ENCODE measurements around the gene RNF13. TPM values are rescaled to one million over a fixed set of nuclear protein-coding genes. Genes with fewer than 3 reads are reported as not detected.
"Not testable (repeated sequence)": the region's sequence is repeated elsewhere in the genome, so short reads cannot be mapped to it uniquely, and the experiment has no call there.

Gene RNF13
- total and polyA plus RNA-seq, 2 donors (not counting 1 experiment from before 2014, with no cell fraction given) = 38.0 to 86.5 TPM

GRCh38 chr3:149934524-149934923, 121.5 kb downstream of the RNF13 start:
- peaks cover 10% of the 10 kb centered on the region for H3K4me1 Mint-ChIP-seq
- Histone ChIP-seq H3K9ac (ENCODE audit: low read length) (no peak overlapping the region), H3K4me1 (ENCODE audit: control insufficient read depth in 2 of 2, insufficient read depth in 2 of 2, low read length in 2 of 2) (no peaks in the 10 kb centered on the region), H3K4me3 (ENCODE audit: control extremely low read depth in 1 of 5, extremely low read depth in 1 of 5, insufficient read depth in 1 of 5, low read depth in 2 of 5, low read length in 4 of 5) (no peak overlapping the region), H3K79me2 (ENCODE audit: control insufficient read depth, insufficient read depth, low read length) (peaks cover 19% of the 10 kb centered on the region), H3K36me3 (replicated peaks in 1 of 2; ENCODE audit: control extremely low read depth in 1 of 2, control insufficient read depth in 1 of 2, extremely low read depth in 1 of 2, insufficient read depth in 2 of 2, low read length in 1 of 2) (peaks cover 2 to 13% of the 10 kb centered on the region in 2 experiments), H3K4me2 (replicated peaks; ENCODE audit: low read depth, low read length, poor library complexity, severe bottlenecking) (no peak overlapping the region), H2AFZ (ENCODE audit: insufficient read depth, low read depth, low read length, poor library complexity, severe bottlenecking) (no peak overlapping the region), H3K9me3 (ENCODE audit: control extremely low read depth in 1 of 3, control insufficient read depth in 2 of 3, insufficient read depth in 1 of 3, low read length in 2 of 3) (peaks cover 0 to 9% (median 8%) of the 10 kb centered on the region in 3 donors), H3K27me3 (replicated peaks in 1 of 4; ENCODE audit: control extremely low read depth in 1 of 4, control insufficient read depth in 3 of 4, insufficient read depth in 4 of 4, low read length in 3 of 4) (no peaks in the 10 kb centered on the region), H3K27ac (ENCODE audit: low read length in 2 of 2) (no peak overlapping the region), H4K20me1 (ENCODE audit: control insufficient read depth, insufficient read depth, low read length, poor library complexity, severe bottlenecking) (peaks cover 14% of the 10 kb centered on the region)
- H3K9me3 Mint-ChIP-seq (ENCODE audit: insufficient read depth) = no peaks in the 10 kb centered on the region
- TF ChIP-seq CTCF (IDR thresholded peaks at IDR 0.05) = no peak
- TF ChIP-seq EZH2 (IDR thresholded peaks at IDR 0.05; ENCODE audit: borderline replicate concordance, insufficient read depth, low read depth, low read length, poor library complexity, severe bottlenecking) = no peak
- ChIA-PET POLR2A (no interaction called here), CTCF (interaction anchor here (2.9 kb wide), 1 partner anchor 286 kb away, joined by 16 read pairs; no protein-coding TSS in a partner anchor)
- no peaks in the 10 kb centered on the region for H3K27me3 Mint-ChIP-seq
- DNase-seq (no peak), ATAC-seq (ENCODE audit: low read depth) (no peak)
- intact Hi-C loops (cut with micrococcal nuclease) = no loop called here
- no peak overlapping the region for H3K4me3 Mint-ChIP-seq
- no peak overlapping the region for H3K27ac Mint-ChIP-seq

GRCh38 chr3:149936812-149937230, 123.8 kb downstream of the RNF13 start:
- Histone ChIP-seq H2AFZ (ENCODE audit: insufficient read depth, low read depth, low read length, poor library complexity, severe bottlenecking) (no peak overlapping the region), H3K27ac (ENCODE audit: low read length in 2 of 2) (no peak overlapping the region), H3K79me2 (ENCODE audit: control insufficient read depth, insufficient read depth, low read length) (peaks cover 25% of the 10 kb centered on the region), H3K4me2 (replicated peaks; ENCODE audit: low read depth, low read length, poor library complexity, severe bottlenecking) (no peak overlapping the region), H4K20me1 (ENCODE audit: control insufficient read depth, insufficient read depth, low read length, poor library complexity, severe bottlenecking) (peaks cover 16% of the 10 kb centered on the region), H3K27me3 (replicated peaks in 1 of 4; ENCODE audit: control extremely low read depth in 1 of 4, control insufficient read depth in 3 of 4, insufficient read depth in 4 of 4, low read length in 3 of 4) (no peaks in the 10 kb centered on the region), H3K4me1 (ENCODE audit: control insufficient read depth in 2 of 2, insufficient read depth in 2 of 2, low read length in 2 of 2) (no peaks in the 10 kb centered on the region), H3K9ac (ENCODE audit: low read length) (no peak overlapping the region), H3K9me3 (ENCODE audit: control extremely low read depth in 1 of 3, control insufficient read depth in 2 of 3, insufficient read depth in 1 of 3, low read length in 2 of 3) (peaks cover 0 to 9% (median 8%) of the 10 kb centered on the region in 3 donors), H3K36me3 (replicated peaks in 1 of 2; ENCODE audit: control extremely low read depth in 1 of 2, control insufficient read depth in 1 of 2, extremely low read depth in 1 of 2, insufficient read depth in 2 of 2, low read length in 1 of 2) (peaks cover 3 to 24% of the 10 kb centered on the region in 2 experiments), H3K4me3 (ENCODE audit: control extremely low read depth in 1 of 5, extremely low read depth in 1 of 5, insufficient read depth in 1 of 5, low read depth in 2 of 5, low read length in 4 of 5) (no peak overlapping the region)
- no peak for TF ChIP-seq EZH2 (IDR thresholded peaks at IDR 0.05; ENCODE audit: borderline replicate concordance, insufficient read depth, low read depth, low read length, poor library complexity, severe bottlenecking)
- TF ChIP-seq CTCF (IDR thresholded peaks at IDR 0.05) = peak; percentile 74
- WGBS (ENCODE audit: insufficient coverage) = 93% methylated on average over 3 of the region's 7 CpGs
- intact Hi-C loops (cut with micrococcal nuclease) = loop anchor here (1.0 kb wide), 2 partner anchors 247 to 284 kb away; no protein-coding TSS in a partner anchor
- no peak for ATAC-seq (ENCODE audit: low read depth)
- no peak overlapping the region for H3K27ac Mint-ChIP-seq
- H3K9me3 Mint-ChIP-seq (ENCODE audit: insufficient read depth) = no peaks in the 10 kb centered on the region
- H3K27me3 Mint-ChIP-seq = no peaks in the 10 kb centered on the region
- CTCF ChIA-PET = interaction anchor here (0.8 to 2.9 kb wide), 15 partner anchors 8 to 557 kb away, joined by 3 to 27 read pairs (median 3); no protein-coding TSS in a partner anchor
- H3K4me3 Mint-ChIP-seq = no peak overlapping the region
- POLR2A ChIA-PET = no interaction called here
- peak; percentile 54 for DNase-seq
- peaks cover 12% of the 10 kb centered on the region for H3K4me1 Mint-ChIP-seq

- H3K9me3 Mint-ChIP-seq (ENCODE audit: insufficient read depth); intact Hi-C loops (cut with micrococcal nuclease); H3K27ac Mint-ChIP-seq; H3K9me3 ChIP-seq (ENCODE audit: control extremely low read depth in 1 of 3, control insufficient read depth in 2 of 3, insufficient read depth in 1 of 3, low read length in 2 of 3); H3K27ac ChIP-seq (ENCODE audit: low read length in 2 of 2); H3K4me1 ChIP-seq (ENCODE audit: control insufficient read depth in 2 of 2, insufficient read depth in 2 of 2, low read length in 2 of 2); H2AFZ ChIP-seq (ENCODE audit: insufficient read depth, low read depth, low read length, poor library complexity, severe bottlenecking); H3K4me2 ChIP-seq (replicated peaks; ENCODE audit: low read depth, low read length, poor library complexity, severe bottlenecking); H3K9ac ChIP-seq (ENCODE audit: low read length); H3K4me3 ChIP-seq (ENCODE audit: control extremely low read depth in 1 of 5, extremely low read depth in 1 of 5, insufficient read depth in 1 of 5, low read depth in 2 of 5, low read length in 4 of 5); POLR2A ChIA-PET; DNase-seq; ATAC-seq (ENCODE audit: low read depth); H3K27me3 Mint-ChIP-seq; H3K27me3 ChIP-seq (replicated peaks in 1 of 4; ENCODE audit: control extremely low read depth in 1 of 4, control insufficient read depth in 3 of 4, insufficient read depth in 4 of 4, low read length in 3 of 4); H3K4me3 Mint-ChIP-seq: not testable (repeated sequence)
- peaks cover 12% of the 10 kb centered on the region for H3K4me1 Mint-ChIP-seq
- Histone ChIP-seq H4K20me1 (ENCODE audit: control insufficient read depth, insufficient read depth, low read length, poor library complexity, severe bottlenecking) (peaks cover 16% of the 10 kb centered on the region), H3K79me2 (ENCODE audit: control insufficient read depth, insufficient read depth, low read length) (peaks cover 19% of the 10 kb centered on the region), H3K36me3 (replicated peaks in 1 of 2; ENCODE audit: control extremely low read depth in 1 of 2, control insufficient read depth in 1 of 2, extremely low read depth in 1 of 2, insufficient read depth in 2 of 2, low read length in 1 of 2) (peaks cover 10 to 19% of the 10 kb centered on the region in 2 experiments)
- CTCF ChIA-PET = interaction anchor here (0.7 to 1.6 kb wide), 4 partner anchors 12 to 284 kb away, joined by 3 to 4 read pairs (median 4); no protein-coding TSS in a partner anchor
- no CpG with 5 or more reads among the region's 3 CpGs for WGBS (ENCODE audit: insufficient coverage)
Measured at GRCh38 chr3:149938392-149939055, 125.5 kb downstream of the RNF13 start.
